ENCODE measurements around the gene PRUNE1.

PRUNE1 gene, protein sequence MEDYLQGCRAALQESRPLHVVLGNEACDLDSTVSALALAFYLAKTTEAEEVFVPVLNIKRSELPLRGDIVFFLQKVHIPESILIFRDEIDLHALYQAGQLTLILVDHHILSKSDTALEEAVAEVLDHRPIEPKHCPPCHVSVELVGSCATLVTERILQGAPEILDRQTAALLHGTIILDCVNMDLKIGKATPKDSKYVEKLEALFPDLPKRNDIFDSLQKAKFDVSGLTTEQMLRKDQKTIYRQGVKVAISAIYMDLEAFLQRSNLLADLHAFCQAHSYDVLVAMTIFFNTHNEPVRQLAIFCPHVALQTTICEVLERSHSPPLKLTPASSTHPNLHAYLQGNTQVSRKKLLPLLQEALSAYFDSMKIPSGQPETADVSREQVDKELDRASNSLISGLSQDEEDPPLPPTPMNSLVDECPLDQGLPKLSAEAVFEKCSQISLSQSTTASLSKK

DNA sequence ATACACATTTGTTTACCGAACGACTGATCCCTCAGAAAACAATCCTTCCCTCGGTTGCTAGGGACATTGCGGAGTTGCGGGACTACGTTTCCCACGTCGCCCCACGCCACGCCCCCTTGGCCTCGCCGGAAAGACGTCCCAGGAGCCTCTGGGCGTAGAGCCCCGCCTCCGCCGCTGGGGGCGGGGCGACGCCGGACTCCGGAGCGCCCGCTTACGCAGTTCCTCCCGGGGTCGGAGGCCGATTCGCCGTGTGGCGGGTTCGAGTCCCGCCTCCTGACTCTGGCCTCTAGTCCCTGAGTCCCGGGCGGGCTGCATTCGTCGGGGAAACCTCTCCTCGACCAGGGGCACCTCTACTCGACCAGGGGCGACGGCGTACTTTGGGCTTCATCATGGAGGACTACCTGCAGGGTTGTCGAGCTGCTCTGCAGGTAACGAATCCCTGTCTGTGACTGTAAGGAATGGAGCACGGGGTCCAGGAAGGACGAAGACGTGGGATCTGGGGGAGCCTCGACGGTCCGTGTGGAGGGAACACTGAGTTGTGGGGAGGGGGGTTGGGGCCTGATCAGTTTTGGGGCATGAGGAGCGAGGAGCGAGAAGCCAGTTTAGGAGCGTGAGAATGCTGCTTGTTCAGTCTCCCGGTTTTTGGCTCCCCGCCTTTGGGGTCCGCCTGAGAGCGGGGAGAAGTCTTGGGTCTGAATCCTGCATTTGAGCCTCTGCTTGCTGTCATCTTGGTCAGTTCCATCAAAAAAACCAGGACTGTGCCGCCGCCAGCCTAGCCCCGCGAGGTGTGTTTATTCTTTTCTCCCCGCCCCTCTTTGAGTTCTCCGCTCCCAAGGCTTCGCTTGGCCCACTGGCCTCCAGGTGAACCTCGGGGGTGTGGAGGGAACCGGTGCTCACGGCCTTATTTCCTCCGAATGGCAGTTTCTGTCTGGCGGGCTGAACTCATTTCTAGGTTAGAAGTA lies at the start of gene PRUNE1:
TSS of gene PRUNE1 (plus strand) at position 206 of the 962 bp plus-strand sequence. CDS start at position 390, 184 bp downstream.
- Histone ChIP-seq H3K4me1 (ENCODE audit: low read length) (peaks cover 33% of the 10 kb centered on the region), H3K79me2 (ENCODE audit: low read length) (peaks cover 14% of the 10 kb centered on the region; the same call in 1 of the 2 replicates), H3K36me3 (replicated peaks; ENCODE audit: low read depth, low read length) (no peaks in the 10 kb centered on the region), H3K4me3 (ENCODE audit: low read length) (peak within 1 kb of the TSS; percentile 90), H3K27ac (ENCODE audit: low read length) (peak within 1 kb of the TSS; percentile 25), H3K4me2 (ENCODE audit: low read length) (peak within 1 kb of the TSS; percentile 85), H2AFZ (ENCODE audit: low read depth, low read length) (peak within 1 kb of the TSS; percentile 97), H3K9ac (ENCODE audit: low read length) (peak within 1 kb of the TSS; percentile 94), H4K20me1 (ENCODE audit: insufficient read depth, low read length) (no peaks in the 10 kb centered on the region), H3K9me3 (ENCODE audit: insufficient read depth, low read length) (no peaks in the 10 kb centered on the region), H3K27me3 (ENCODE audit: low read depth, low read length) (no peaks in the 10 kb centered on the region)
- TF ChIP-seq, protein P1, sequence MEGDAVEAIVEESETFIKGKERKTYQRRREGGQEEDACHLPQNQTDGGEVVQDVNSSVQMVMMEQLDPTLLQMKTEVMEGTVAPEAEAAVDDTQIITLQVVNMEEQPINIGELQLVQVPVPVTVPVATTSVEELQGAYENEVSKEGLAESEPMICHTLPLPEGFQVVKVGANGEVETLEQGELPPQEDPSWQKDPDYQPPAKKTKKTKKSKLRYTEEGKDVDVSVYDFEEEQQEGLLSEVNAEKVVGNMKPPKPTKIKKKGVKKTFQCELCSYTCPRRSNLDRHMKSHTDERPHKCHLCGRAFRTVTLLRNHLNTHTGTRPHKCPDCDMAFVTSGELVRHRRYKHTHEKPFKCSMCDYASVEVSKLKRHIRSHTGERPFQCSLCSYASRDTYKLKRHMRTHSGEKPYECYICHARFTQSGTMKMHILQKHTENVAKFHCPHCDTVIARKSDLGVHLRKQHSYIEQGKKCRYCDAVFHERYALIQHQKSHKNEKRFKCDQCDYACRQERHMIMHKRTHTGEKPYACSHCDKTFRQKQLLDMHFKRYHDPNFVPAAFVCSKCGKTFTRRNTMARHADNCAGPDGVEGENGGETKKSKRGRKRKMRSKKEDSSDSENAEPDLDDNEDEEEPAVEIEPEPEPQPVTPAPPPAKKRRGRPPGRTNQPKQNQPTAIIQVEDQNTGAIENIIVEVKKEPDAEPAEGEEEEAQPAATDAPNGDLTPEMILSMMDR (IDR thresholded peaks at IDR 0.05; ENCODE audit: low read depth, low read length), result no peak
- TF ChIP-seq EZH2phosphoT487 (IDR thresholded peaks at IDR 0.05; ENCODE audit: low read depth), result no peak

DNA sequence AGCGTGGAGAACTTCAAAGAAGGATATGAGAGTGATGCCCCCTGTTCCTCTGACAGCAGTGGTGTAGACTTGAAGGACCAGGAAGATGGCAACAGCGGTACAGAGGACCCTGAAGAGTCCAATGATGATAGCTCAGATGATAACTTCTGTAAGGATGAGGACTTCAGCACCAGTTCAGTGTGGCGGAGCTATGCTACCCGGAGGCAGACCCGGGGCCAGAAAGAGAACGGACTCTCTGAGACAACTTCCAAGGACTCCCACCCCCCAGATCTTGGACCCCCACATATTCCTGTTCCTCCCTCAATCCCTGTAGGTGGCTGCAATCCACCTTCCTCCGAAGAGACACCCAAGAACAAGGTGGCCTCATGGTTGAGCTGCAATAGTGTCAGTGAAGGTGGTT lies 47.6 kb upstream of the PRUNE1 start:
- Histone ChIP-seq H2AFZ (ENCODE audit: low read depth, low read length) (no peak overlapping the region), H3K4me3 (ENCODE audit: low read length) (no peak overlapping the region), H3K4me1 (ENCODE audit: low read length) (no peaks in the 10 kb centered on the region), H3K9me3 (ENCODE audit: insufficient read depth, low read length) (no peaks in the 10 kb centered on the region), H3K27me3 (ENCODE audit: low read depth, low read length) (no peaks in the 10 kb centered on the region), H4K20me1 (ENCODE audit: insufficient read depth, low read length) (no peaks in the 10 kb centered on the region), H3K9ac (ENCODE audit: low read length) (no peak overlapping the region), H3K27ac (ENCODE audit: low read length) (no peak overlapping the region), H3K4me2 (ENCODE audit: low read length) (no peak overlapping the region), H3K79me2 (ENCODE audit: low read length) (no peaks in the 10 kb centered on the region), H3K36me3 (replicated peaks; ENCODE audit: low read depth, low read length) (peaks cover 69% of the 10 kb centered on the region)
- no peak for TF ChIP-seq EZH2phosphoT487 (IDR thresholded peaks at IDR 0.05; ENCODE audit: low read depth)
- TF ChIP-seq, protein P1 (IDR thresholded peaks at IDR 0.05; ENCODE audit: low read depth, low read length), result no peak

DNA sequence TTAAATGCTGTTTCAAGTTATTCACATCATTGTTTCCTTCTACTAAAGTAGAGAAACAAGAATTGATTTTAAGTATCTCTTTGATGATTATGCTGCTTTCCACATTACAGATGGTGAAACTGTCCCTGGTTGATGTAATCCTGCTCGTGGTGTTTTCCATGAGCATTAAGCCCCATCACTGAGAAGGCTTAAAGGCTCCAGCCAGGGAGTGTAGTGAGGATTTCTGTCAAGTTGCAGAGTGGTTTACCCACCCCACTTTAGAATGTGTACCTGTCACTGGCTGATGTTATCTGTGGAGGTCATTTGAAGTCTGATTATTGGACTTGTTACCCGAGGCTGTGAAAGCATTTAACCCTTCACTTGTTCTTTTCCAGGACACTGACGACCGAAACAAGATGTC lies 46.5 kb upstream of the PRUNE1 start:
- Histone ChIP-seq H2AFZ (ENCODE audit: low read depth, low read length) (no peak overlapping the region), H3K4me1 (ENCODE audit: low read length) (no peaks in the 10 kb centered on the region), H3K79me2 (ENCODE audit: low read length) (no peaks in the 10 kb centered on the region), H3K9me3 (ENCODE audit: insufficient read depth, low read length) (no peaks in the 10 kb centered on the region), H3K27me3 (ENCODE audit: low read depth, low read length) (no peaks in the 10 kb centered on the region), H3K9ac (ENCODE audit: low read length) (no peak overlapping the region), H3K4me2 (ENCODE audit: low read length) (no peak overlapping the region), H3K27ac (ENCODE audit: low read length) (no peak overlapping the region), H4K20me1 (ENCODE audit: insufficient read depth, low read length) (no peaks in the 10 kb centered on the region), H3K36me3 (replicated peaks; ENCODE audit: low read depth, low read length) (peaks cover 75% of the 10 kb centered on the region), H3K4me3 (ENCODE audit: low read length) (no peak overlapping the region)
- TF ChIP-seq EZH2phosphoT487 (IDR thresholded peaks at IDR 0.05; ENCODE audit: low read depth), result no peak
- TF ChIP-seq, protein P1 (IDR thresholded peaks at IDR 0.05; ENCODE audit: low read depth, low read length), result no peak
